Erythroblast (primary cell): ENCODE results near the gene LRP1B.

Experiments
- GATA1 ChIP-seq: IDR thresholded peaks from 2 replicates; pipeline ENCODE4 v1.6.1; 2011; ENCODE audit warnings: low read depth, mild to moderate bottlenecking, control low read depth, low read length, moderate library complexity
- POLR2A ChIP-seq: IDR thresholded peaks from 2 replicates; pipeline ENCODE4 v1.6.1; 2011; ENCODE audit warnings: mild to moderate bottlenecking, low read length

GRCh38 chr2:140679752-140680151, 1451.1 kb downstream of the LRP1B start:
- TF ChIP-seq POLR2A (no peak), GATA1 (no peak)
